G401 (cell line): ENCODE results near the gene GPAM. TPM values are rescaled to one million over a fixed set of nuclear protein-coding genes. Genes with fewer than 3 reads are reported as not detected.
A peak's percentile ranks its signal among the peaks of the same experiment; 100 is the strongest.
"Not testable (repeated sequence)": the region's sequence is repeated elsewhere in the genome, so short reads cannot be mapped to it uniquely, and the experiment has no call there.

Experiments
- DNase-seq: peaks from one replicate; pipeline ENCODE4 v3.0.0-alpha.2; 2015; ENCODE audit warnings: low spot score
- in situ Hi-C: cut with HindIII; loops from 2 replicates; pipeline ENCODE4 v1.10.0; 2016; ENCODE audit warnings: low sequenced_read_pairs, mixed read lengths
- total RNA-seq: library from RNA; depleted of rRNA; stranded (reverse); fragments of >200 nt; shearing (Covaris generic); gene quantifications from 2 replicates; pipeline ENCODE4 v1.2.3, GENCODE V29; 2014

Gene GPAM
- total RNA-seq, 1 experiment from 2014 or later = 18.1 TPM

DNA sequence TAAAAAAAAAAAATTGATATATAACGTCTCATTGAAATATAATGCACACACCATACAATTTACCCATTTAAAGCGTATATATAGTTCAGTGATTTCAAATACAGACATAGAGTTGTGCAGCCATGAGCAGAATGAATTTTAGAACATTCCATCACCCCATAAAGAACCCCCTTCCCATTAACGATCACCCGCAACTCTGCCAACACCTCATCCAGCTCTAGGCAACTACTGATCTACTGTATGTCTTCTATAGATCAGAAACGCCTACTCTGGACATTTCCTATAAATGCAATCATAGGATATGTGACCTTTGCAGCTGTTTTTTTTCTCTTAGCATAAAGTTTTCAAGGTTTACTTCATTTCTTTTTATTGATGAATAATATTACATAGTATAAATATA is 33.4 kb upstream of the GPAM start:
- in situ Hi-C loops = no loop called here
- no peak for DNase-seq

DNA sequence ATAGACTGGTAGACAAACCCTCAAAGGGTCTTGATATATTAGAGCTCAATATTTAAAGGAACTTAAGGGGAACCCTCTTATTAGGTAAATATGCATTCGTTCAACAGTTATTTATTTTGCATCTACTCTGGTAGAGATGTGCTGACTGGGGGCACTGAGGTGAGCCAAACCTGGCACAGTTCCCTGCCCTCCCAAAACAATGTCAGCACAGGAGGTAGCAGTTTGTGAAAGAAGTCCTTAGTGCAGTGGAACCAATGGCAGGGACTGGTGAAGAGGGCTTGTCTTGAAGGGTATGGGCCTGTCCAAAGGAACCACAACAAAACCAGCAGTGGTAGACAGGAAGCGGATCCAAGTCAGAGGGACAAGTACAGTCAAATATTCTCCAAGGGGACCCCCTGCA is 32.6 kb upstream of the GPAM start:
- no peak for DNase-seq
- in situ Hi-C loops = no loop called here

DNA sequence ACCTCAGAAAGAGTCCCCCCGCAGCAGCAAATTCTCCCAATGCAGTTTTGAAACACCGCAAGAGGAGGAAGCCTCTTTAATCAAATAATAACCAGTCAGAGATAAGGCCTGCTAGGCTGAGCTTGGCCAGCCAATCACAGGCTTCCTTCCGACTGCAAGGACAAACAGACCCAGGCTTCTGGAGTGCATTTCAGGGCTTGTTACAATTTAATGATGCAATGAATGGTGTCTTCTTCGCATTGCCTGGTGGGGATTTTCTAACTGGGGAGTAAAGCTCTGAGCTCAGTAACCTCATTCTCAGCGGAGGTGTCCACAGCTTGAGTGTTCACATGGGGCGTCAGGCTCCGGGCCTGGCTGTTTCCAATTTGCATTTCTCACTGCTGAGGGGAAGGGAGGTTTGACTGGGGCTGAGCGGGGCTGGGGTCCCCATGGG is 31.8 kb upstream of the GPAM start:
- no peak for DNase-seq
- in situ Hi-C loops = no loop called here

DNA sequence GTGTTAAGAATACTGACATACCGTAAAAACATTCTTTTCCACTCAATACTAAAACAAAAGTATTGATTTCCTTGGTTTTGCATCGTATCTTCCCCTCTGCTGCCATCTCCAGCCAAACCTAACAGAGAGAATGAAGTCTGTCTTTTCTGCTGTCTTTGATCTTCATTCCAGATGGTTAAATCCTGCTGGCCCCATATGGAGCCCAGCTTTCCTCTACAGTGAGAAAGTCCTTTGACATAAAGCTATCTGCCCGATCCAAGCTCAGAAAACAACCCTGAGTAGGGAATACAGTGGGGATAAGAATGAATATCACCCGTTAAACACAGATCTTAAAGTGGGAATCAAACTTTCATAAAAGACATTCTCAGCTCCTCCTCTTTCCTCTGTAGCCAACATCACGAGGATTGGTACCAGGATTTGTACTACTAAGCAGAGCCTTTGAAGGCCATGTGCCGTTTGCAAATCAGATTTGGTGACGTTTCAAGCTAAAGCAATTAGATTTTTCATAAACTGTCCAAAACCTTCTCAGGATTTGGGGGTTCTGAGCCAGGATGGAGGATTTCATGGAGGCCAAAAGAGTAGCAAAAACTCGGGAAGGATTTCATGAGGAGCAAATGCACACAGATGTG is 30.8 kb upstream of the GPAM start:
- in situ Hi-C loops = no loop called here
- DNase-seq = no peak

DNA sequence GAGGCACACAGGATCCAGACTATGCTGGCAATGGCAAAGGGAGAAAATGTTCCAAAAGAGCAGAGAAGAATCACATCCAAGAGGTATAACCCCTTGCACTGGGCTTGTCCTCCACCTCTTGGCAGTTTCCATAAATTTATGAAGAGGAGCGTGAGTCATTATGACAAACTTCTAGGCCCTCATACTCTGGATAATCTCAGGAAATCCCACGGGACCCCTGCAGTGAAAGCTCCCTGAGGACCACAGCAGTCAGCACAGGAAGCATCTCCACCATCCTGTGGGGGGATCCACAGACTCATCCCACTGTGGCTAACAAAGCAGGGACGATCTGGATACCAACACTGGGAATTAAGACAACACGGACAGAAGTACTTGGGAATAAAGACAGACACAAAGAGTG is 30.3 kb upstream of the GPAM start:
- no peak for DNase-seq
- in situ Hi-C loops = no loop called here

DNA sequence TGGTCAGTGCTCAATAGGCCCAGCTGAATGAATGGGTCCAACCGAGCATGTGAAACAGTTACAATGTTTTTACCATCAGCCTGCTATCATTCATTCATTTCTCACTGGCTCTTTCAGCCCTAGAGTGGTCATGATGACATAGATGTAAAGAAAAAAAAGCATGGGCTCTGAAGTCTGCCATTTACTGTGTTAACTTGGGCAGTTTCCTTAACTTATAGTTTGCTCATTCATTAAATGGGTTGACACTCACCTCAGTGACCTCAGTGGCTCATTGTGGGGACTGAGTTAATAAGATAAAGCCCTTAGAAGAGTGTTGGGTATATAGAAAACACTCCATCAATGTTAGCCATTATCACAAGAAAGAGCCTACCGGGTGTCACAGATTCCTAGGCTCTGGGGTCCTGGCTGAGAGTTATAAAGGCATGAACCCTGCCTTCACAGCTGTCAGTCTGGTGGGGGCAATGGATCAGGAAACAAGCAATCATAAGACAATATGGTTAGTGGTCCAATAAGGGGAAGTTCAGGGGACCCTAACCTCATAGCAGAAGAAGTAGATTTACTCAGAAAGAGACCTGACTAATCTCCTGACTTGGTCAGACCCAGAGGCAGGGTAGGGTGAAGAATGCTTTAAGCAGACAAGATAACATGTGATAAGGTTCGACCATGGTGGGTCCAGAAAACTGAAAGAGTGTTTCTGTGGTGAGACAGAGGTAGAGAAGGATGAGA is 29.7 kb upstream of the GPAM start:
- DNase-seq = no peak
- in situ Hi-C loops = no loop called here

DNA sequence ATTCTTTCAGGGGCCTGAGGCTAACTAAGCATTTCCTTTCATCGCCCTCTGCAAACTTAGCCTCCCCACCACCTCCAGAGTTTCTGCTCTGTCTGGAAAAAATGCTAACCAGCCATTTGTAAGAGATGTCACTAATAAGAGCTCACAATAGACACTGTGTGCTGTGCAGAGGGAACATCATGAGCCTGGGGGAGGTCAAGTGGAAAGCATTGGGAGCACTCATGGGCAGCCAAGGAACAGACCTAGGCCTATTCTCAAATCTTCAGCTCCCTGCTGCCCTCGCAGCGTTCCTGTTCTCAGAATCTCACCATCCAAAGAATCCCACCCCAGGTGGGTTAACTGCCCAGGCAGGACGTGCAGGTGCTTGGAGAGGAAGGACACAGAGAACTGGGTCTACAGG is 27.1 kb upstream of the GPAM start:
- in situ Hi-C loops = no loop called here
- no peak for DNase-seq

DNA sequence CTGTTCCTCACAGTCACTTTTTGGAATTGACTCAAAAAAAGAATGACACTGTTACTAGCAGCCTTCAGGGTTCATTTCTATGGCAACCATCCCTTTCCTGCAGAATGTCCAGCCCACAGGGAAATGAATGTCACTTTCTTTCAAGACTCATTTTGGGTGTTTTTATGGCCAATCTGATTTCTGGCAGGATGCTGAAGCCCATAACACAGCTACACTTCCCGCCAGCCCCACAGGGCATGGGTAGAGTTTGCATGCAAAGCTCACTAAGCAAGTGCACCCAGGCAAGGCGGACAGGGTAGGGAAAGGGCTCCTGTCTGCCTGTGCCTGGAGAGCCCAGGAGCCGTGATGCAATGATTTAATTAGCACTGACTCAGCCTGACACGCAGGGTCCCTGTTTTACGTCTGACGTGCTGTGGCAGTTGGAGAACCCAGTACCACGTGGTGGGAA is 26.1 kb upstream of the GPAM start:
- no peak for DNase-seq
- in situ Hi-C loops = no loop called here

DNA sequence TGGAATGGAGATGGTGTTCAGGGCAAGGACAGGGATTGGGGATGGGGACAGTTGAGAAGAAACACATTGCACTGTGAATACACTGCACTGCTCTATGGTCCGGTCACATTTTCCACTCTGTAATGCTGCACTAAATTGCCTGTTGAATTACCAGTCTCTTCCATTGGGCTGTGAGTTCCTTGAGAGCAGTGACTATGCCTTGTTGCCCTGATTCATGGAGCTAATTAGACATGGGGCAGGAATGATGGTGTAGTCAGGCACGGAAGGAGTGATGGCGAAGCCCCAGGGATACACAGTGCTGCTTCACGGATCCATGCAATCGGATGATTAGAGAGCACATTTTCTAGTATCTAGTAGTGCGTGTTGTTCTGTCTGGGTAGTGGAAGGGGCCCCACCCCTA is 25.4 kb upstream of the GPAM start:
- in situ Hi-C loops = no loop called here
- no peak for DNase-seq

DNA sequence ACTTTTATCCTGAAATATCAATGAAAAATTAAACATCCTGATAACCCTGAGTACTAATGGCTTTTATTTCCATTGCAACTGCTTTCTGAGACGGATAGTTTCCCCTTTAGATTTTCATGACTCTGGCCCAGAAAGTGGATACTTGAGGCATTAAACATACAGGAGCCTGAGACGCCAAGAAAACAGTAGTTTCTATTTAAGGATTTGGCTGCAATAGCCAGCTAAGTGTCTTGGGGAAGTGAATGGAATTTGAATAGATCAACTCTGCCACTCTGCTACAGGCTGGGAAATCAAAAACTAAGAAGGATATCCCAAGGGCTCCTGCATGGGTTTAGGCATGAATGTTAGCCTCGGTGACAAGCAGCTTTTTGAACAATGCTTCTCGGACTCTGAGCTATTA is 24.7 kb upstream of the GPAM start:
- in situ Hi-C loops = no loop called here
- DNase-seq = no peak

DNA sequence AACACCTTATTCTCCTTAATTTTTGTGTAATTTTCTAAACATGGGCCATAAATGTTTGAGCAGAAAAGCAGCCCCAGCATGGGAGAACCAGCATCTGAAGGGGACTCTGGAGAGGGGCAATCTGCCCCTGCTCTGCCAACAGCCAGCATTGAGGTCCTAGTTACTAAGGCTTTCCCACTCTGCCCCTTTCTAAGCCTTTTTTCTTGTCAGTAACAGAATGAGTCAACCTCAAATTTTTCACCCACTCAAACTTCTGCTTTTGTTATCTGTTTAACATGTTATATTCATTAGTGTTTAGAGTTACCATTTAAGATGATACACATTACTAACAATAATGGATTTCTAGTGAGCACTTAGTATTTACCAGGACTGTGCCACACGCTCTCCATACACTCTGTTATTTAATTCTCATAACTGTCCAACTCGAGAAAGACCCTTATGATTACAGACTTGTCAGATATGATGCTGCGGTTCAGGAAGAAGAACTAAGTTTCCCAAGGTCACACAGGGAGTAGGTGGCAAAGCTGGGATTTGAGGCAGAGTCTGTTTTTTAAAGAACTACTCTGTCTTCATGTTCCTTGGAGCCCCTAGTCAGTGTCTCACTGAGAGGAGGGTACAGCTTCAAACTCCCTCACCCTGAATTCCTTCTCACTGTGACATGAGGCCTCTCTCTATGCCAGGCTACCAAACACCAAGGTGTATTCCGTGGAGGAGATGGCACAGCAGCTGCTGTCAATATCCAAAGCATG is 19.9 kb upstream of the GPAM start:
- in situ Hi-C loops = no loop called here
- no peak for DNase-seq

DNA sequence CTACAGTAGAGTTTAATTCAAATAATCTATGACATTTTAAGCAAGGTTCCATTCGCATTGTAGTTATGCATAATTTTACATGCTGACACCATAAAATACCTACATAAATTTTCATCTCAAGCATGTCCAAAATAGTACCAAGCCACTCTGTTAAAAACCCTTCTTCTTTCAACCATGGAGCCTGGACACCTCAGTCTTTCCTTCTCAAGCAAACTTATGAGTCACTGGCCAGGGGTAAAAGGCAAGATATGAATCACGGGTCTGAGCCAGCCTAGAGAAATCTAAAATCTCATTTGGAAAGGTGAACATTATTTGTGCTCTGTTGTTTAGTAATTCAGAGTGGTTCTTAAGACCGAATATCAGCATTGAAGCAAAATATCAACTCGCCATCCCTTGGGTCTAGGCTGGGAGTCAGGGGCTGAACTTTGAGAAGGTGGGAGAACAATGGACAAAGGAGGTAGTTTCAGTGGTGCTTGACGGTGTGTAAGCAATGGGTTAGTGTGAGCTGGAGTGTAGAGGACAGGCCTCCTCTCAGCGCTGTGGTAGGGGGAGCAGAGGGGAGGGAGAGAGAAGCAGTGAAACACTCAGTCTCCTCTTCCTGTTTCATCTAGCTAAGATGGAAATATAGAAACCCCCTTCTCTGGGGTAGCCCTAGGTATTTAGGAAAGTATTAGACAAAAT is 19.1 kb upstream of the GPAM start:
- DNase-seq = no peak
- in situ Hi-C loops = no loop called here

DNA sequence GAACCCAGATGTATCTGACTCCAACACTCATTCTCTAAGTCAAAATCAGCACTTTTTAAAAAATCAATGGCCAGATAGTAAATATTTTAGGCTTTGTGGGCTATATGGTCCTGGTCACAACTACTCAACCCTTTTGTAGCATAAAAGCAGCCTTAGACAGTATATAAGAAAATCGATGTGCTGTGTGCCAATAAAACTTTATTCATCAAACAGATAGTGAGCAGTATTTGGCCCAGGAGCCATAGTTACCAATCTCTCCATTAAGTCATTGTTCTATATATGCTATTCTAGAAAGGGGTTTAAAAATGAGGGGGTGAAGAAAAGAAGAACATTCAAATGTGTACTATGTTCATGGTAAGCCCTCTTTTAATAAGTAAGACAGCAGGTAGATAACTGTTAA is 18.5 kb upstream of the GPAM start:
- DNase-seq = no peak
- in situ Hi-C loops = no loop called here

DNA sequence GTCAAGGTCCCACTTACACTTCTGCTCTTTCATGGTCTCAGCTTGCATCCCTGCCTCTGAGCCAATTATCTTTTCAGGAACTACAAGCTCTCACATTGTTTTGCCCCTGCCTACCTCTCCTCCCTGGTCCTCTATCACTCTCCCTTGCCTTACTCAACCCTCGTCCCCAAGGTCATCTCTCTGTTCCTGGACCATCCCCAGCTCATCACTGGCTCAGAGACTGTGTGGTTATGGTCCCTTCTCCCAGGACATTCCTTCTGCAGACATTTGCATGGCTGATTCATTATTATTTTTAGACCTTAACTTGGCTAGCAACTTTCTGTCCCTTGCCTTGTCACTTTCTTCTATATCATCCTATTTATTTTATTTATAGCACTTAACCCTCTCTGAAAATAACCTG is 17.8 kb upstream of the GPAM start:
- DNase-seq = no peak
- in situ Hi-C loops = no loop called here

DNA sequence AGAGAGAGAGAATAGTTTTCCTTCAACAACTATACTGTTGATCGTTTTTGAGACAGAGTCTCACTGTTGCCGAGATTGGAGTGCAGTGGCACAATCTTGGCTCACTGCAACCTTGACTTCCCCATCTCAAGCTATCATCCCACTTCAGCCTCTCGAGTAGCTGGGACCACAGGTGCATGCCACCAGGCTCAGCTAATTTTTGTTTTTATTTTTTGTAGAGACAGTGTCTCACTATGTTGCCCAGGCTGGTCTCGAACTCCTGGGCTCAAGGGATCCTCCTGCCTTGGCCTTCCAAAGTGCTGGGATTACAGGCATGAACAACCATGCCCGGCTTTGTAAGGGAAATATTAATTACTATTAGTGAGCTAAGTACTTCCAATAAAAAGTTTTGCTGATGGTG is 16.7 kb upstream of the GPAM start:
- DNase-seq, in situ Hi-C loops: not testable (repeated sequence)

DNA sequence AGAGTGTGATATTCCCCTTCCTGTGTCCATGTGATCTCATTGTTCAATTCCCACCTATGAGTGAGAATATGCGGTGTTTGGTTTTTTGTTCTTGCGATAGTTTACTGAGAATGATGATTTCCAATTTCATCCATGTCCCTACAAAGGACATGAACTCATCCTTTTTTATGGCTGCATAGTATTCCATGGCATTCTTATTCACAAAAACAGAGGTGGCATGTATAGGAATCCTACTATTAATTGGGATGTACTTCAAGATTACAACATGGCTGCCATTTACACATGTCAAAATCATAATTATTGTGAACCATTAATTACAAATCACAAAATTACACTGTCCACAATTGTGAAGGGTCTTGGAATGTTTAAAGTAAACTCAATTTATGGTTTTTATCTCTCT is 14.1 kb upstream of the GPAM start:
- DNase-seq, in situ Hi-C loops: not testable (repeated sequence)

DNA sequence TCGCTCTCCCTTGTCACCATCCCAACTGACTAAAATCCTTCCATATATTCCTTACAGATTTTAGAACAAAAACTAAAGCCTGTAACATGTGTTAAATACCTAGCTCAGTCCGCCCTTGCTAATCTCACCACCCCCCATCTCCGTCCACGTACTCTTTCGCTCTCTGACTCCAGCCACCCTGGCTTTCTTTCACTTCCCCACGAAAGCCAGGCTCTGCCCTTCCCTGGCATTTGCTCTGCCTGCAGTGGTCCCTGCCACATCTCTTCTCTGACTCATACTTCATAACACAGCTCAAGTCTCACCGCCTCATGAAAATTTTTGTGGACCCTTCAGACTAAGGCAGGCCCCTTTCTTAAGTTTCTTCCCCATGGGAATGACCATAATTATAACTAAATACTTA is 11.7 kb upstream of the GPAM start:
- DNase-seq = no peak
- in situ Hi-C loops = no loop called here

DNA sequence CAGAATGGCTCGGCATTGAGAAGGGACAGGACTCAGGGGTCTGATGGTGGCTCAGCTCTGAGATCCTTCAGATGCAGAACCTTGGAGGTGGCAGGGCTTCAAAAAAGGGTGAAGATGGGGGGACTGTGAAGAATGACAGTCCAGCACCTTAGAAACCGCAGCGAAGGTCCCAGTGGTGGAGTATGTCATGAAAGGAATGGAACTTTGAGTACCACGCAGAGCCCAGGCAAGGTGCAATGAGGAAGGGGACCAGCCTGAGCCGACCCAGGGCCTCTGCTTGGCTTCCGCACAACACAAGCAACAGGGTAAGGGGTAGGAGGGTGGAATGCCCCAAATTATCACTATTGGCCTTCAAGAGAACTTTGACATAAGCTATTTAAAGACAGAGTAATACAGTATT is 8.2 kb upstream of the GPAM start:
- in situ Hi-C loops = no loop called here
- DNase-seq = no peak

DNA sequence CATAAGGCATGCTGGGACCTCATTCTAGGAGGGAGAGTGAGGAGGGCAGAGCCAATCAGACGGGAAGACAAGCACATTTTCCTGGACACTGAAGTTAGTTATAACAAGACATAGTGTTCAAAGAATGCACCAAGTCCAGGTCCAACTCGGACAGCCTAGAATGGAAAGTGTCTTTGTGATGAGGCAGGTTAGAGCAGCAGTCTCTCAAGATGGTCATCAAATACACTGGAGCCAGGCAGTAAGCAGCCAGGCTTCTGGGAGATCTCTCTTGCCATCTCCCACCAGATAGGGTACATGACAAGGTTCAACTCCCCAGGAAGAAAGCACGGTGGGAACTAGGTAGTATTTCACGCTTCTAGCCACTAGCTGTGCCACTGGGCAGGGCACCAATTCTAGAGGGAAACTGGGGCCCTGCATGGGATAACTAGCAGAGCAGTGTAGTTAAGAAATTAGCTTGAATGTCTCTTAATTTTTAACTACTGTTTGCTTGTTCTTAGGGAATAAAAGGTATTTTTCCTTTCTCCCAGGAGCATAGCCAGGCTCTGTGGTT is 7.6 kb upstream of the GPAM start:
- DNase-seq = no peak
- in situ Hi-C loops = no loop called here

DNA sequence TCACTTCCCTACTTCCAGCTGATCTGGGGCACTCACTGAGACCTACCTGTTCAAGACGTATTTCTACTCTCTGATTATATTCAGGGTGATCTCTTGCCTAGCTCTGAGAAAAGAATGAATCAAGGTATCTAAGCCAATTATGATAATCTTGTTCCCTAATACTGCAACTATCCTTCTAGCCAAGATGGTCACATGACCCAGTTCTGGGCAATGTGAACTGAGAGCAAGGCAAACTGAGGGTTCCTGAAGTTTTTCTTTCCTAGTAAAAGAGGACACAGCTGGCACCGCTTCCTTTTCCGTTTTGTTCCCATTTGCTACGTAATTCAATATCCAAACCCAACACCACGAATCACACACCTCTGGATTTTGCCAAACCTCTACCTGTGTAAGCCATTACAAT is 5.9 kb upstream of the GPAM start:
- in situ Hi-C loops = no loop called here
- DNase-seq = peak; percentile 13
